ENCODE measurements around the gene FOXRED1.
"Not testable (repeated sequence)": the region's sequence is repeated elsewhere in the genome, so short reads cannot be mapped to it uniquely, and the experiment has no call there.

The FOXRED1 gene

GRCh38 chr11:126268708-126269579, at the start of gene FOXRED1, which contains the start of gene SRPRA:
TSS of gene FOXRED1 (plus strand) at chr11:126269154. CDS start at chr11:126269207, 53 bp downstream.
TSS of gene SRPRA (minus strand) at chr11:126268895. CDS start at chr11:126268804, 91 bp downstream.
- FAIRE-seq, result peak; percentile 95

- FAIRE-seq, result no peak
Measured at GRCh38 chr11:126219547-126219946, 49.4 kb upstream of the FOXRED1 start.

- FAIRE-seq, result no peak
Measured at GRCh38 chr11:126224647-126225294, 44.2 kb upstream of the FOXRED1 start.

GRCh38 chr11:126225295-126225665, 43.7 kb upstream of the FOXRED1 start:
- no peak for FAIRE-seq

- FAIRE-seq, result no peak
Measured at GRCh38 chr11:126226334-126227084, 42.4 kb upstream of the FOXRED1 start.

- no peak for FAIRE-seq
Measured at GRCh38 chr11:126229858-126230540, 39.0 kb upstream of the FOXRED1 start.

- no peak for FAIRE-seq
Measured at GRCh38 chr11:126231725-126232459, 37.1 kb upstream of the FOXRED1 start.

- FAIRE-seq, result peak; percentile 69
Measured at GRCh38 chr11:126232683-126233082, 36.3 kb upstream of the FOXRED1 start.

GRCh38 chr11:126233391-126233790, 35.6 kb upstream of the FOXRED1 start:
- FAIRE-seq, result no peak

GRCh38 chr11:126246636-126247035, 22.3 kb upstream of the FOXRED1 start:
- no peak for FAIRE-seq

GRCh38 chr11:126253265-126253664, 15.7 kb upstream of the FOXRED1 start:
- no peak for FAIRE-seq

- FAIRE-seq, result no peak
Measured at GRCh38 chr11:126254819-126255218, 14.1 kb upstream of the FOXRED1 start.

GRCh38 chr11:126255507-126255906, 13.4 kb upstream of the FOXRED1 start:
- not testable (repeated sequence) for FAIRE-seq

- FAIRE-seq, result no peak
Measured at GRCh38 chr11:126256216-126256615, 12.7 kb upstream of the FOXRED1 start.

- no peak for FAIRE-seq
Measured at GRCh38 chr11:126257144-126257543, 11.8 kb upstream of the FOXRED1 start.

GRCh38 chr11:126257764-126258163, 11.2 kb upstream of the FOXRED1 start:
- no peak for FAIRE-seq

GRCh38 chr11:126262216-126262615, 6.7 kb upstream of the FOXRED1 start:
- no peak for FAIRE-seq

GRCh38 chr11:126263489-126263888, 5.5 kb upstream of the FOXRED1 start:
- FAIRE-seq, result no peak

- no peak for FAIRE-seq
Measured at GRCh38 chr11:126265811-126266210, 3.1 kb upstream of the FOXRED1 start.

- FAIRE-seq, result no peak
Measured at GRCh38 chr11:126267650-126268049, 1.3 kb upstream of the FOXRED1 start.

GRCh38 chr11:126268361-126268707, 620 bp upstream of the FOXRED1 start:
- FAIRE-seq, result no peak

GRCh38 chr11:126277322-126277721, 8.4 kb downstream of the FOXRED1 start:
- no peak for FAIRE-seq
